Measurements from ENCODE around the gene ASCC1. TPM values are rescaled to one million over a fixed set of nuclear protein-coding genes. Genes with fewer than 3 reads are reported as not detected.

The ASCC1 gene
- total RNA-seq, result 10 to 100 TPM; 30.9 to 35.7 TPM

DNA sequence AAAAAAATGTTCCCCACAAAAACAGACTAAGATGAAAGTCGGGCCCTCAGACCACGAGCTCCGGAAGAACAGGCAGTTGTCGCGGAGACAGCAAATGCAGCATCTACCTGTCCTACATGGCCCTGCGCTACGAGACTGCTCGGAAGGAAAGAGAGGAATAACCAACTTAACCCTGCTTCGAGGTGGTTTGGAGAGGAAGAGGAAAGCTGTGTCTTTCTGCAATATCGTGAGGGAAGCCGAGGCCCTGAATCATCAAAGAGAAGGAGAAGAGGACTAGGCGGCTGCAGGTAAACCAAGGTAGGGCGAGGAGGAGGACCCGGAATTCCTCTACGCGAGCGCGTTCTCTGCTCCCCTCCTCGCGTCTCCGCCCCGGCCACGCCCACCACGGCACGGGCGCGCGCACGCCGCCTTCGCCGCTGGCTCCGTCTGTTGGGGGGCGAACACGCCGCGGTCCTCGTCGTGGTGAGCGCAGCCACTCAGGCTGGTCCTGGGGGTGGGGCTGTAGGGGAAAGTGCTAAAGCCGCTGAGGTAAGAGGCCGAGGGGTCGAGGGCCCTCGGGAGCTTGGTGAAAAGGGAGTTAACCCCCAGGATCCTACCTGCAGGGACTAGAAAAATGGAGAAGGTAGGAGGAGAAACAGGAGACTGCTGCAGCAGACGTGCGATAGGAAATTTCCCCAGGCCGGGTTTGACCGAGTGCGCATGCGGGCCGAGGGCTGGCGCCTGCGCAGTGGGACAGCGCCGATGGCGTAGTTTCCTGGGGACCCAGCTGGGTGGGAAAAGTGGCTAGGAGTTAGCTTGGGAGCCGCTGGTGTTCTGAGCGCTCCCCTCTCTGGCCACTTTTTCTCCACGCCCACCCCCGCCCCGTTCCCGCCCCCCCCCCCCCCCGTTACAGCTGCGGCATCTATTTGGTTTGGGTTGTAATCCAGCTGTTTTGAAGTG, at the start of gene ASCC1, which contains the start of gene ANAPC16:
Gene ASCC1 (minus strand): TSS at position 666 of the 939 bp plus-strand sequence. CDS start 2,978 bp downstream, outside the sequence.
Gene ANAPC16 (plus strand): TSS at position 402 of the 939 bp plus-strand sequence. CDS start 7,903 bp downstream, outside the sequence.
- peak within 1 kb of the TSS; percentile 96 for H3K4me3 Mint-ChIP-seq
- DNase-seq (ENCODE audit: low spot score) (peak; percentile 97), ATAC-seq (peak; percentile 98 to 99)
- H3K9me3 Mint-ChIP-seq, result no peaks in the 10 kb centered on the region
- no peaks in the 10 kb centered on the region for H3K27me3 Mint-ChIP-seq
- H3K36me3 Mint-ChIP-seq, result peaks cover 5% of the 10 kb centered on the region
- peak within 1 kb of the TSS; percentile 87 to 96 for H3K27ac Mint-ChIP-seq
- peaks cover 30 to 34% of the 10 kb centered on the region in 2 donors for H3K4me1 Mint-ChIP-seq (ENCODE audit: low read depth in 2 of 2)

GRCh38 chr10:72265508-72265907, 49.4 kb upstream of the ASCC1 start:
- H3K9me3 Mint-ChIP-seq, result no peaks in the 10 kb centered on the region
- no peak overlapping the region for H3K4me3 Mint-ChIP-seq
- peak overlapping the region in 1 of 2 donors; percentile 37 for H3K27ac Mint-ChIP-seq
- H3K27me3 Mint-ChIP-seq, result no peaks in the 10 kb centered on the region
- no peaks in the 10 kb centered on the region for H3K36me3 Mint-ChIP-seq
- ATAC-seq (no peak), DNase-seq (ENCODE audit: low spot score) (no peak)
- peaks cover 24 to 26% of the 10 kb centered on the region in 2 donors for H3K4me1 Mint-ChIP-seq (ENCODE audit: low read depth in 2 of 2)

DNA sequence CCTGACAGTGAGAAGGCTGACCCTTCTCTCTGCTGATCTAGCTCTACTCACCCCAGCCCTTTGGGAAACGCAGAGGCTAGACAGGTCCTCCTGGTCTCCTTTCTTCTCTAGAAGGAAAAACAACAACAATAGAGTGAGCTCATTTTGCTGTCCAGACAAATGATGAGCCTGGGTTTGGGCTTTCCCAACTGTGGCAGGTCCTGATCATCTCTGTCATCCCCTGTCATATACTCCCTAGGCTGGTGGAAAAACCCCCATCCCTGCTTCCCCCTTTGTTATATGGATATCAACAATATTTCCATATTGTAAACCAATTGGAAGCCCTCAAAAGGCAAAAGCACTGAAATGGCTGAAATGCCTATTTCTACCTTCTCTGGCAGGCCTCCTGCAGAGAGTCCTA, 48.5 kb upstream of the ASCC1 start:
- DNase-seq (ENCODE audit: low spot score), result no peak
- Mint-ChIP-seq H3K4me1 (ENCODE audit: low read depth in 2 of 2) (peaks cover 29 to 32% of the 10 kb centered on the region in 2 donors), H3K27ac (peak overlapping the region in 1 of 2 donors; percentile 69), H3K9me3 (no peaks in the 10 kb centered on the region), H3K27me3 (no peaks in the 10 kb centered on the region), H3K36me3 (no peaks in the 10 kb centered on the region), H3K4me3 (no peak overlapping the region)
- ATAC-seq, result no peak

DNA sequence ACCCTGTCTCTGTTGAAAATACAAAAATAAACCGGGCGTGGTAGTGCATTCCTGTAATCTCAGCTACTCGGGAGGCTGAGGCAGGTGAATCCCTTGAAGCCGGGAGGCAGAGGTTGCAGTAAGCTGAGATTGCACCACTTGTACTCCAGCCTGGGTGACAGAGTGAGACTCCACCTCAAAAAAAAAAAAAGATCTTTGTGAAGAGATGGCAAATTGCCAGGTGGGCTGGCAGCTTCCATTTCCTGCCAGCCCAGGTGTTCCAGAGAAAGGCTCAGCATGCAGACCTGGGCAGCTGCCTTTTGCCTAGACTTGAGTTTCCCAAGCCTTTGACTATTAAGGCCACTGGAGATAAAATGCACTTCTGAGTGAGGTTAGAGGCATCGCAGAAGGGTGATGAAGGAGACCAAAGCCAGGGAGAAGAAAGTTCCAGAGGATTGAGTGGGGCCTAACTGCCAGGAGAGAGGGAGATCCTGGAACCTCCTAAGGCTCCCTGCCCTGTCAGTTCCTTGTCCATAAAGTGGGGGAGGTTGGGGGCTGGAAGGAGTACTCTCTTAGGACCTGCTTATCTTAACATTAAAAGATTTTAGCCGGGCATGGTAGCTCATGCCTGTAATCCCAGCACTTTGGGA, 47.7 kb upstream of the ASCC1 start:
- DNase-seq (ENCODE audit: low spot score), result no peak
- Mint-ChIP-seq H3K27ac (peak overlapping the region; percentile 43 to 69), H3K4me3 (no peak overlapping the region), H3K36me3 (no peaks in the 10 kb centered on the region), H3K27me3 (no peaks in the 10 kb centered on the region), H3K9me3 (no peaks in the 10 kb centered on the region), H3K4me1 (ENCODE audit: low read depth in 2 of 2) (peaks cover 35 to 37% of the 10 kb centered on the region in 2 donors)
- no peak for ATAC-seq

DNA sequence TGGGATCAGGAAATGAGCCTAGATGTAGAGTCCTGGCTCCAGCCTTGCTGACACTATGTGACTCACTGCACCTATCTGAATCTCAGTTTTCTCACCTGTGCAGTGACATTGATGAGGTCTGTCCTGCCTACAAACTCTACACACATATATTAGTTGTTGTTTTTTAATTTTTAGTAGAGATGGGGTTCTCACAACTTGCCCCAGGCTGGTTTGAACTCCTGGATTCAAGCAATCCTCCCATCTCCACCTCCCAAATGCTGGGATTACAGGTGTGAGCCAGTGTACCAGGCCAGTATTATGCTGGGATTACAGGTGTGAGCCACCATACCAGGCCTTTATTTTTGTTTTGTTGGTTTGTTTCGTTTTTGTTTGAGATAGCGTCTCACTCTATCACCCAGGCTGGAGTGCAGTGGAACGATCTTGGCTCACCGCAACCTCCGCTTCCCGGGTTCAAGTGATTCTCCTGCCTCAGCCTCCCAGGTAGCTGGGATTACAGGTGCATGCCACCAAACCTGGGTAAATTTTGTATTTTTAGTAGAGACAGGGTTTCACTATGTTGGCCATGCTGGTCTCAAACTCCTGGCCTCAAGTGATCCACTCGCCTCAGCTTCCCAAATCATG, 45.8 kb upstream of the ASCC1 start:
- peak overlapping the region; percentile 83 for H3K4me3 Mint-ChIP-seq
- H3K9me3 Mint-ChIP-seq, result no peaks in the 10 kb centered on the region
- ATAC-seq (peak; percentile 2 to 18), DNase-seq (ENCODE audit: low spot score) (no peak)
- peak overlapping the region; percentile 96 to 99 for H3K27ac Mint-ChIP-seq
- H3K4me1 Mint-ChIP-seq (ENCODE audit: low read depth in 2 of 2), result peaks cover 46 to 47% of the 10 kb centered on the region in 2 donors
- H3K27me3 Mint-ChIP-seq, result no peaks in the 10 kb centered on the region
- H3K36me3 Mint-ChIP-seq, result no peaks in the 10 kb centered on the region

- no peaks in the 10 kb centered on the region for H3K36me3 Mint-ChIP-seq
- peak overlapping the region; percentile 83 for H3K4me3 Mint-ChIP-seq
- H3K9me3 Mint-ChIP-seq, result no peaks in the 10 kb centered on the region
- peak overlapping the region; percentile 96 to 99 for H3K27ac Mint-ChIP-seq
- DNase-seq (ENCODE audit: low spot score) (peak; percentile 92), ATAC-seq (peak; percentile 73 to 80)
- H3K4me1 Mint-ChIP-seq (ENCODE audit: low read depth in 2 of 2), result peaks cover 52% of the 10 kb centered on the region in 2 donors
- H3K27me3 Mint-ChIP-seq, result no peaks in the 10 kb centered on the region
Measured at GRCh38 chr10:72260976-72261783, 45.1 kb upstream of the ASCC1 start.

- ATAC-seq (peak; percentile 87 to 89), DNase-seq (ENCODE audit: low spot score) (peak; percentile 94)
- Mint-ChIP-seq H3K4me1 (ENCODE audit: low read depth in 2 of 2) (peaks cover 57% of the 10 kb centered on the region in 2 donors), H3K27me3 (no peaks in the 10 kb centered on the region), H3K4me3 (peak overlapping the region; percentile 83), H3K36me3 (no peaks in the 10 kb centered on the region), H3K27ac (peak overlapping the region; percentile 96 to 99), H3K9me3 (no peaks in the 10 kb centered on the region)
Measured at GRCh38 chr10:72260239-72260975, 44.3 kb upstream of the ASCC1 start.

- peak overlapping the region; percentile 83 for H3K4me3 Mint-ChIP-seq
- no peaks in the 10 kb centered on the region for H3K9me3 Mint-ChIP-seq
- H3K27me3 Mint-ChIP-seq, result no peaks in the 10 kb centered on the region
- H3K27ac Mint-ChIP-seq, result peak overlapping the region; percentile 96 to 99
- H3K4me1 Mint-ChIP-seq (ENCODE audit: low read depth in 2 of 2), result peaks cover 61 to 64% of the 10 kb centered on the region in 2 donors
- DNase-seq (ENCODE audit: low spot score) (no peak), ATAC-seq (no peak)
- no peaks in the 10 kb centered on the region for H3K36me3 Mint-ChIP-seq
Measured at GRCh38 chr10:72259491-72260238, 43.6 kb upstream of the ASCC1 start.

- H3K4me1 Mint-ChIP-seq (ENCODE audit: low read depth in 2 of 2), result peaks cover 59 to 62% of the 10 kb centered on the region in 2 donors
- no peaks in the 10 kb centered on the region for H3K27me3 Mint-ChIP-seq
- ATAC-seq (no peak), DNase-seq (ENCODE audit: low spot score) (no peak)
- H3K9me3 Mint-ChIP-seq, result no peaks in the 10 kb centered on the region
- no peaks in the 10 kb centered on the region for H3K36me3 Mint-ChIP-seq
- peak overlapping the region; percentile 96 to 99 for H3K27ac Mint-ChIP-seq
- H3K4me3 Mint-ChIP-seq, result peak overlapping the region; percentile 53
Measured at GRCh38 chr10:72258617-72259016, 42.5 kb upstream of the ASCC1 start.

DNA sequence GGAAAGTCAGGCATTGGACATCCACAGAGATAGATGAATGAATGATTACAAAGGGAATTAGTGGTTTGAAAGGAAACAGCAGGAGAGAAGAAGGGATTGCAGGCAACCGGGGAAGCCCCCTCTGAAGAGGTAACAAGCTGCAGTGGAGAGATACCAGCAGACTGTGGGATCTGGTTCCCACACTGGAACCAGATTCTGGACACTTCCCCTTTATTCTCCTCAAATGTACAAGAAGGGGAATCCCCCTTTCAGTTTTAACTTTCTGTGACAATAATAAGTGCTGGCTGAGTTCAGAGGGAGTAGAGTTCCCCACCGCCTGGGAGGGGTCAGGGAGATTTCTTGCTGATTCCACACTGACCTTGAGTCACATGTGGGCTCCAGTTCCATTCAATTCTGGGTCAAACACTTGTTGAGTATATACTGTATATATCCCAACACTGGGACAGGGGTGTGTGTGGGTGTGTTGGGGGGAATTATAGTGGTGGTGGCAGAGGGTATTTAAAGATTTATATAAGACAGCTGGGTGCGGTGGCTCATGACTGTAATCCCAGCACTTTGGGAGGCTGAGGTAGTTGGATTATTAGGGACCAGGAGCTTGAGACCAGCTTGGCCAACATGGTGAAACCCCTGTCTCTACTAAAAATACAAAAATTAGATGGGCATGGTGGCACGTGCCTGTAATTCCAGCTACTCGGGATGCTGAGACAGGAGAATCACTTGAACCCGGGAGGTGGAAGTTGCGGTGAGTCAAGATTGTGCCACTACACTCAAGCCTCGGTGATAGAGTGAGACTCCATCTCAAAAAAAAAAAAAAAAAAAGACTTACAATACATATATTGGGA, 41.2 kb upstream of the ASCC1 start:
- Mint-ChIP-seq H3K4me3 (peak overlapping the region; percentile 82), H3K9me3 (no peaks in the 10 kb centered on the region), H3K4me1 (ENCODE audit: low read depth in 2 of 2) (peaks cover 69 to 72% of the 10 kb centered on the region in 2 donors), H3K36me3 (no peaks in the 10 kb centered on the region), H3K27ac (peak overlapping the region; percentile 86 to 94), H3K27me3 (no peaks in the 10 kb centered on the region)
- DNase-seq (ENCODE audit: low spot score) (peak; percentile 67), ATAC-seq (no peak)

- H3K4me1 Mint-ChIP-seq (ENCODE audit: low read depth in 2 of 2), result peaks cover 68 to 72% of the 10 kb centered on the region in 2 donors
- peak overlapping the region; percentile 43 for H3K4me3 Mint-ChIP-seq
- no peaks in the 10 kb centered on the region for H3K9me3 Mint-ChIP-seq
- ATAC-seq (no peak), DNase-seq (ENCODE audit: low spot score) (peak; percentile 50)
- no peaks in the 10 kb centered on the region for H3K27me3 Mint-ChIP-seq
- H3K27ac Mint-ChIP-seq, result peak overlapping the region; percentile 86 to 94
- H3K36me3 Mint-ChIP-seq, result no peaks in the 10 kb centered on the region
Measured at GRCh38 chr10:72255977-72256729, 40.1 kb upstream of the ASCC1 start.
